ENCODE data around the gene PIGU. TPM values are rescaled to one million over a fixed set of nuclear protein-coding genes. Genes with fewer than 3 reads are reported as not detected.

Gene PIGU
- total and polyA plus RNA-seq, 8 donors = 0.45 to 21.3 (median 10.3) TPM

- intact Hi-C loops (cut with DNase I; ENCODE audit: low total_unique reads) = no loop called here
- 74 to 93% (median 86%) methylated on average over 7 of the region's 7 CpGs for WGBS, 5 donors
- Histone ChIP-seq H3K36me3 (peaks cover 0 to 31% (median 19%) of the 10 kb centered on the region in 4 donors), H3K27me3 (no peaks in the 10 kb centered on the region), H3K4me3 (no peak overlapping the region), H3K9me3 (no peaks in the 10 kb centered on the region), H3K4me1 (no peaks in the 10 kb centered on the region), H3K27ac (no peak overlapping the region)
- no peak for DNase-seq
- no peak for TF ChIP-seq POLR2A (IDR thresholded peaks at IDR 0.05)
- TF ChIP-seq, protein P1, sequence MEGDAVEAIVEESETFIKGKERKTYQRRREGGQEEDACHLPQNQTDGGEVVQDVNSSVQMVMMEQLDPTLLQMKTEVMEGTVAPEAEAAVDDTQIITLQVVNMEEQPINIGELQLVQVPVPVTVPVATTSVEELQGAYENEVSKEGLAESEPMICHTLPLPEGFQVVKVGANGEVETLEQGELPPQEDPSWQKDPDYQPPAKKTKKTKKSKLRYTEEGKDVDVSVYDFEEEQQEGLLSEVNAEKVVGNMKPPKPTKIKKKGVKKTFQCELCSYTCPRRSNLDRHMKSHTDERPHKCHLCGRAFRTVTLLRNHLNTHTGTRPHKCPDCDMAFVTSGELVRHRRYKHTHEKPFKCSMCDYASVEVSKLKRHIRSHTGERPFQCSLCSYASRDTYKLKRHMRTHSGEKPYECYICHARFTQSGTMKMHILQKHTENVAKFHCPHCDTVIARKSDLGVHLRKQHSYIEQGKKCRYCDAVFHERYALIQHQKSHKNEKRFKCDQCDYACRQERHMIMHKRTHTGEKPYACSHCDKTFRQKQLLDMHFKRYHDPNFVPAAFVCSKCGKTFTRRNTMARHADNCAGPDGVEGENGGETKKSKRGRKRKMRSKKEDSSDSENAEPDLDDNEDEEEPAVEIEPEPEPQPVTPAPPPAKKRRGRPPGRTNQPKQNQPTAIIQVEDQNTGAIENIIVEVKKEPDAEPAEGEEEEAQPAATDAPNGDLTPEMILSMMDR (IDR thresholded peaks at IDR 0.05) = no peak
- TF ChIP-seq POLR2AphosphoS5 (IDR thresholded peaks at IDR 0.05) = no peak
- TF ChIP-seq EP300 (IDR thresholded peaks at IDR 0.05) = no peak
Observed at GRCh38 chr20:34654207-34654744, 22.6 kb downstream of the PIGU start.

DNA sequence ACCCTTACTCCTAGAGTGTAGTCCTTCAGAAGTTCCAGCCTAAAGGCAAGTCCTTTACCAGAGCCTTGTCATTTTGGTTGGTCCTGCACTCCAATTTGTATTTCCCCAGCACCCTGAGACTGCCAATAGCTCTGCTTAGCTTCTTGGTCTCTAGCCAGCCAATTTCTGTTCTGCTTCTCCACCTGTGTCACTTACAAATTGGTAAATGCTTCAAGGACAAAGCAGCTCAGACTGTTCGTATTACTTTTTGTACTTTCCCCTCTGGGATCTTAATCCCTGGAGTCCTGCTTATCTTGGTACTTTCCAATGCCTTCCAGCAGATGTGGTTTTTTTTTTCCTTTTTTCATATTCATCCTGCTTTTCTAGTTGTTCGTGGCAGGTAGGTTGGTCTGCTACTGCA is 25.7 kb downstream of the PIGU start:
- Histone ChIP-seq H3K4me3 (no peak overlapping the region), H3K36me3 (peaks cover 0 to 28% (median 14%) of the 10 kb centered on the region in 4 donors), H3K4me1 (no peaks in the 10 kb centered on the region), H3K27me3 (no peaks in the 10 kb centered on the region), H3K9me3 (no peaks in the 10 kb centered on the region), H3K27ac (no peak overlapping the region)
- 56 to 84% (median 77%) methylated on average over 2 of the region's 2 CpGs for WGBS, 5 donors
- TF ChIP-seq POLR2A (IDR thresholded peaks at IDR 0.05) (no peak), EP300 (IDR thresholded peaks at IDR 0.05) (no peak), POLR2AphosphoS5 (IDR thresholded peaks at IDR 0.05) (no peak)
- TF ChIP-seq, protein P1 (IDR thresholded peaks at IDR 0.05) = no peak
- intact Hi-C loops (cut with DNase I; ENCODE audit: low total_unique reads) = no loop called here
- DNase-seq = no peak

DNA sequence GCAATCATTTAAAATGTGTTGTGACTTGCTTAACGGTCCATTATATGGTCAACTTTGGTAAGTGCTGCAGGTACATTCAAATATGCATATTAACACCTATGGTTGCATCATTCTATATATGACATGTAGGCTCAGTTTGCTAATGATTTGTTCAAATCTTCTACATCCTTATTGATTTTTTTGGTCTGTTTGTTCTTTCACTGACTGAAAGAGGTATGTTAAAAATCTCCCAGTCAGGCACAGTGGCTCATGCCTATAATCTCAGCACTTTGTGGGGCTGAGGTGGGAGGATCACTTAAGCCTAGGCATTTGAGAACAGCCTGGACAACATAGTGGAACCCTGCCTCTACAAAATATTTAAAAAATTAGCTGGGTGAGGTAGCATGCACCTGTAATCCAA is 29.2 kb downstream of the PIGU start:
- no peak for DNase-seq
- TF ChIP-seq POLR2A (IDR thresholded peaks at IDR 0.05) (no peak), EP300 (IDR thresholded peaks at IDR 0.05) (no peak), POLR2AphosphoS5 (IDR thresholded peaks at IDR 0.05) (no peak)
- TF ChIP-seq, protein P1 (IDR thresholded peaks at IDR 0.05) = no peak
- Histone ChIP-seq H3K9me3 (no peaks in the 10 kb centered on the region), H3K27me3 (no peaks in the 10 kb centered on the region), H3K36me3 (peaks cover 0 to 14% (median 11%) of the 10 kb centered on the region in 4 donors), H3K27ac (no peak overlapping the region), H3K4me3 (no peak overlapping the region), H3K4me1 (peaks cover 0 to 3% (median 0%) of the 10 kb centered on the region in 4 donors)
- 94 to 98% (median 97%) methylated on average over 1 of the region's 1 CpG for WGBS, 5 donors
- intact Hi-C loops (cut with DNase I; ENCODE audit: low total_unique reads) = no loop called here

GRCh38 chr20:34644951-34645350 is 31.9 kb downstream of the PIGU start:
- no peaks in the 10 kb centered on the region for H3K27me3 ChIP-seq
- H3K4me1 ChIP-seq = peaks cover 0 to 7% (median 3%) of the 10 kb centered on the region in 4 donors
- DNase-seq = no peak
- 97 to 100% (median 100%) methylated on average over 1 of the region's 1 CpG for WGBS, 5 donors
- no peaks in the 10 kb centered on the region for H3K9me3 ChIP-seq
- intact Hi-C loops (cut with DNase I; ENCODE audit: low total_unique reads) = no loop called here
- H3K4me3 ChIP-seq = no peak overlapping the region
- H3K27ac ChIP-seq = no peak overlapping the region
- peaks cover 0 to 8% (median 3%) of the 10 kb centered on the region in 4 donors for H3K36me3 ChIP-seq
- TF ChIP-seq POLR2AphosphoS5 (IDR thresholded peaks at IDR 0.05) (no peak), POLR2A (IDR thresholded peaks at IDR 0.05) (no peak), EP300 (IDR thresholded peaks at IDR 0.05) (no peak)
- TF ChIP-seq, protein P1 (IDR thresholded peaks at IDR 0.05) = no peak

All from stomach (tissue), 9 donors.